GM15510 (cell line): ENCODE data around the gene MCUR1.

Experiments
- POLR2A ChIP-seq: IDR thresholded peaks from 3 replicates; pipeline ENCODE4 v1.6.1; 2011; ENCODE audit warnings: borderline replicate concordance; ENCODE audit not compliant: insufficient read length; ENCODE audit errors: extremely low read depth

Gene MCUR1

DNA sequence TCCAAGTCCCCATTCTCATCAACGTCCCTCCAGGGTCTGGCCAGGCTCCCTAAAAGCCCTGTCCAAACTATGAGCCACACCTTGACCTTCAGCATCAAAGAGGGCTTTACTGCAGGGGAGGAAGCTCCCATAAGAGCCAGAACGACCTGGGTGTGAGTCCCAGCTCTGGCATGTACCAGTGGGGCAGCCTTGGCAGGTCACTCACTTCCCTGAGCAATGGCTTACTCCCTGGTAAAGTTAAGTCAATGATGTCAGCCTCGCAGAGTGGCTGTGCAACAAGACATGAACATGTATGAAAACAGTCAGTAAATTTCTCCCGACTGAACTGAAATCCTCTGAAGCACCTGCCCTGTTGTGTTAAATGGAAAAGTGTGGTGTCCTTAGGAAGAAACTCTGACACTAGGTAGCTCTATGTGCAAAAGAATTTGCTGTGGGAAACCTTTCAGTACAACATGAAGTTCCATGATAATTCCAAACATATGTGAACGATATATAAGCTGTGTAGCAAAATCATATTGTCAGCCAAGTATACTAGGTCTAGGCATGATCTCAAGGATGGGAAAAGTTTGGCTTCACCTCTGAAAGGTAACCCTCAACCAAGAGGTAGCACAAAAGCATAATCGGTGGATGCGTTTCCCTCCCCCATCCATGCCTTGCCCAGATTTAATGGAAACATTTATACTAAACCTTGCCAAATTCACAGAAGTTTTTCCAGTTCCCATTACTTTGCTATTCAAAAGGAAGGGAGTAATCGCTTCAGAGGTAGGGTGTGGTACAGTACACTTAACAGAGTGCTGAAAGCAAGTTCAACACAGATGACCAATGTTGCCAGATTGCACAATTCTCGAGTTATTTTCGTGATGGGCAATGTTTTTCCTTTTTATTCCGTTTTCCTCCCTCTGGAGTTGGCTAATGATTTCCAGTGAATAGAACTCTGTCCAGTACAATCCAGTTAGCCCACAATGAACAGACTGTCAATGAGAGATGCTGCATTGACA, 53.8 kb downstream of the MCUR1 start:
- no peak for TF ChIP-seq POLR2A

DNA sequence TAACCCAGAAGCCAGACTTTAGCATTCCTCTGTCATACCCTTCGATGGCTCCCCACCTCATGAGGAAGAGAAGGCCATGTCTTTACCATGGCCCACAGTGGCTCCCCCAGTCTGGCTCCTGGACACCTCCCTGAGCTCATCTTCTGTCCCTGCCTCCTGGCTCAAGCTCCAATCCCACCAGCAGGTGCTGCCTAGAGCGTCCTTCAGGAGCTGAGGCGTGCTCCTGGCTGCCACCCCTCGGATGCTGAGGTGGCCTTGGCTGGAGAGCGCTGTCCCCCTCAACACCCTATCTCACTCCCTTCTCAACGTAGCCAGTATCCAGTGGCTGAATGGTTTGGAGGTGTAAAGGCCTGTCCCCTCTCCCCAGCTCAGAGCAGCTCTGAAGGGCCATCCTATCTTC, 55.3 kb downstream of the MCUR1 start:
- TF ChIP-seq POLR2A = no peak

DNA sequence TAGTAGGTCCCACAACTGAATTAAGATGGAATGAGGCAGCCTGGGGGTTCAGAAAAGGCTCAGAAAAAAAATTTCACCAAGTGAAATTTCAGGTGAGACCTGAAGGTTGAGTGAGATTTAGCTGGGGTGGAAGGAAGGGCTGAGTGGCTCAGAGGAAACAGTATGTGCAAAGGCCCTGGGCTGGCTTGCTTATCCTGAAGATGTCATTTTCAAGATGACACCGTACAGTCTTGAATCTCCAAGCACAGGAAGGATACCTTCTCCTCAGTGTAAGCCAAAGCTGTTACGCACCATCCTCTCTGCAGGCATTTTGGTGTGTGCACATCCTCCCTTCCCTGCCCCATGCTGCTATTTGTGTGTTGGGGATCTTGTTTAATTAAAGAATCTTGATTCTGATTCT, 59.7 kb downstream of the MCUR1 start:
- TF ChIP-seq POLR2A = no peak

DNA sequence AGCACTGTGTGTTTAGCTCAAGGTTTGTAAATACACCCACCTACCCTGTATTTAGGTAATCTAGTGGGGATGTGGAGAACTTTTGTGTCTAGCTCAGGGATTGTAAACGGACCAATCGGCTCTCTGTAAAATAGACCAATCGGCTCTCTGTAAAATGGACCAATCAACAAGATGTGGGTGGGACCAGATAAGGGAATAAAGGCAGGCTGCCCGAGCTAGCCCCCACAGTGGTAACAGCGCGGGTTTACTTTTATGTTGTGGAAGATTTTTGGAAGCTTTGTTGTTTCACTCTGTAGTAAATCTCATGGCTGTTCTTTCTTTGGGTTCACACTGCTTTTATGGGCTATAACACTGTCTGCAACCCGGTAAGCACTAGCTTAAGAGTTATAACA, 70.6 kb downstream of the MCUR1 start:
- no peak for TF ChIP-seq POLR2A

DNA sequence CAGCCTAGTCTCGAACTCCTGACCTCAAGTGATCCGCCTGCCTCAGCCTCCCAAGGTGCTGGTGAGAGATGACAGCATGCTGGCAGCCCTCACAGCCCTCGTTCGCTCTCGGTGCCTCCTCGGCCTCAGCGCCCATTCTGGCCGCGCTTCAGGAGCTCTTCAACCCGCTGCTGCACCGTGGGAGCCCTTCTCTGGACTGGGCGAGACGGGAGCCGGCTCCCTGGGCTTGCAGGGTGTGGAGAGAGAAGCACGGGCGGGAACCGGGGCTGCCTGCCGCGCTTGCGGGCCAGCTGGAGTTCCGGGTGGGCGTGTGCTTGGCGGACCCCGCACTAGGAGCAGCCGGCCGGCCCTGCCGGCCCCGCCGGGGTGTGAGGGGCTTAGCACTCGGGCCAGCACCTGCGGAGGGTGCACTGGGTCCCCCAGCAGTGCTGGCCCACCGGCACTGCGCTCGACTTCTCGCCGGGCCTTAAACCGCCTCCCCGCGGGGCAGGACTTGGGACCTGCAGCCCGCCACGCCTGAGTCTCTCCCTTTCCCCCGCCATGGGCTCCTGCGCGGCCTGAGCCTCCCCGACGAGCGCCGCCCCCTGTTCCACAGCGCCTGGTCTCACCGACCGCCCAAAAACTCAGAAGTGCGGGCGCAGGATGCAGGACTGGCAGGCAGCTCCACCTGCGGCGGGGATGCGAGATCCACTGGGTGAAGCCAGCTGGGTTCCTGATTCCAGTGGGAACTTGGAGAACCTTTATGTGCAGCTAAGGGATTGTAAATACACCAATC, 71.2 kb downstream of the MCUR1 start:
- no peak for TF ChIP-seq POLR2A

DNA sequence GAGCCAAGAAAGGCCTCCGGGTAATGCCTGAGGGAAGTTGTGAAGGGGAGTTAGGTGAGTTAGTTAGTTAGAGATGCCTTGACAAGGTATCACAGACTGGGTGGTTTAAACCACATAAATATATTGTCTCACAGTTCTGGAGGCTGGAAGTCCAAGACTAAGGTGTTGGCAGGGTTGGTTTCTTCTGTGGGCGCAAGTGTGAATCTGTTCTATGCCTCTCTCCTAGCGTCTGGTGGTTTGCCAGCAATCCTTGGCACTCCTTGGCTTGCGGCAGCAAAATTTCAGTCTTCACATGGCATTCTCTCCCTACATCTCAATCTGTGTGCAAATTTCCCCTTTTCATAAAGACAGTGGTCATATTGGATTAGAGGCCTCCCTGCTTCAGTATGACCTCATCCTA, 73.0 kb downstream of the MCUR1 start:
- TF ChIP-seq POLR2A = no peak
